Esophagus muscularis mucosa (tissue), 4 donors: ENCODE results near the gene TBC1D16.

Experiments used
- CTCF ChIP-seq, 3 experiments: fragments of 200-600 bp in 2 of 3; fragments of 450-650 bp in 1 of 3; sonication (generic) in 2 of 3; IDR thresholded peaks; one replicate each; pipeline ENCODE4 v1.5.1; 2017 to 2019; ENCODE audit warnings: antibody characterized with exemption in 3 of 3, mild to moderate bottlenecking in 2 of 3, moderate library complexity in 1 of 3
- EP300 ChIP-seq: sonication (generic); formaldehyde crosslinking; IDR thresholded peaks from one replicate; pipeline ENCODE4 v1.6.1; 2017; ENCODE audit warnings: antibody characterized with exemption
- POLR2A ChIP-seq: fragments of 450-650 bp; IDR thresholded peaks from one replicate; pipeline ENCODE4 v1.6.1; 2017; ENCODE audit warnings: antibody characterized with exemption, moderate library complexity, mild to moderate bottlenecking, low read depth
- POLR2AphosphoS5 ChIP-seq, 2 donors: sonication (generic); formaldehyde crosslinking; IDR thresholded peaks; one replicate each; pipeline ENCODE4 v1.6.1; 2017; ENCODE audit warnings: antibody characterized with exemption in 2 of 2

GRCh38 chr17:79984045-79984840, 51.4 kb downstream of the TBC1D16 start:
- TF ChIP-seq CTCF (IDR thresholded peaks at IDR 0.05) (no peak), POLR2AphosphoS5 (IDR thresholded peaks at IDR 0.05) (no peak), POLR2A (no peak), EP300 (no peak)
